ENCODE data around the gene OR56B1. TPM values are rescaled to one million over a fixed set of nuclear protein-coding genes. Genes with fewer than 3 reads are reported as not detected.

OR56B1 gene
- total and polyA plus RNA-seq, 5 donors from 2014 or later = 0.09 TPM; not detected in 4

DNA sequence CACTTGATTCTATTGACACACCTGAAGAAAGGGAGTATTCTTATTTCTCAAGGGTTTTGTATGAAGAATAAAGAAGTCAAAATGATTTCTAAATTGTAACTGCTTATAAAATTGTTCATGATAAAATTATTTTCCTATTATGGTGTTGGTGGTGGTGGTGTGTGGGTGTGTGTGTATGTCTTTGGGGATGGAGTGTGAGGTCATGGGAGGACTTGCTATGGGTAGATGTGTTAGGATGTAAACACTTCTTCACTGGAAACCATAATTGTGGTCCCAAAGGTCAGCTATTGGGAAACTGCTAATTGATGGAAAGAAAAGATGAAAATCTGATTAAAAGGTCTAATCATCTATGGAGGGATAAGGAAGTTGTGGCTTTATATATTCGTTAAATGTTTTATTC lies 41.6 kb upstream of the OR56B1 start:
- Histone ChIP-seq H3K9me3 (ENCODE audit: control insufficient read depth in 2 of 2, low read length in 2 of 2) (no peaks in the 10 kb centered on the region), H3K4me3 (ENCODE audit: low read depth, low read length) (peak overlapping the region; percentile 69), H3K4me1 (ENCODE audit: control insufficient read depth, insufficient read depth, low read length, poor library complexity, severe bottlenecking) (peaks cover 45% of the 10 kb centered on the region), H3K27me3 (ENCODE audit: control insufficient read depth, insufficient read depth, low read length) (no peaks in the 10 kb centered on the region), H3K36me3 (ENCODE audit: control insufficient read depth, insufficient read depth, low read length) (peaks cover 56% of the 10 kb centered on the region), H3K27ac (ENCODE audit: insufficient read depth, low read length, poor library complexity, severe bottlenecking) (peak overlapping the region; percentile 37)
- peaks cover 47% of the 10 kb centered on the region for H3K36me3 Mint-ChIP-seq
- ATAC-seq (ENCODE audit: low read depth in 2 of 2) (no peak), DNase-seq (no peak)
- peak overlapping the region; percentile 34 to 59 (median 47) for H3K27ac Mint-ChIP-seq
- H3K4me1 Mint-ChIP-seq = peaks cover 35 to 66% (median 58%) of the 10 kb centered on the region in 4 donors
- peak overlapping the region; percentile 70 to 94 (median 82) for H3K4me3 Mint-ChIP-seq
- H3K27me3 Mint-ChIP-seq = no peaks in the 10 kb centered on the region
- H3K9me3 Mint-ChIP-seq = no peaks in the 10 kb centered on the region

DNA sequence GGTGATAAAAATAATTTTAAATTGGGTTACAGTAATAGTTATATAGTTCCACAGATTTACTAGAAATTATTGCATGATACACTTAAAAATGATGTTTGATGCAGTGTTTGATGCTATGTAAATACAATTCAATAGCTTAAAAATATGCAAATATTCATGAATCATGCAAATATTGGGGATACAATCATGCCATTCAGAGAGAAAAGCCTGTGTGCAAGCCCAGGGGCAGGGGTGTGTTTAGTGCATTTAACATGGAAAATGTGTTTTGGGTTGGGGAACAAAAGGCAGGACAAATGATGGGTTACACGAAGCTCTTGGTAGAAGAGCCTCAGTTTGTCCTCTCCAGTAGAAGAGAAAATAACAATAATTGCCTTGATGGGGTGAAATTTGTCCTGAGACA lies 40.7 kb upstream of the OR56B1 start:
- peaks cover 55% of the 10 kb centered on the region for H3K36me3 Mint-ChIP-seq

GRCh38 chr11:5696210-5696609 lies 40.0 kb upstream of the OR56B1 start:
- H3K4me1 Mint-ChIP-seq = peaks cover 44 to 81% (median 70%) of the 10 kb centered on the region in 4 donors
- Histone ChIP-seq H3K36me3 (ENCODE audit: control insufficient read depth, insufficient read depth, low read length) (peaks cover 72% of the 10 kb centered on the region), H3K27ac (ENCODE audit: insufficient read depth, low read length, poor library complexity, severe bottlenecking) (peak overlapping the region; percentile 44), H3K4me3 (ENCODE audit: low read depth, low read length) (no peak overlapping the region), H3K4me1 (ENCODE audit: control insufficient read depth, insufficient read depth, low read length, poor library complexity, severe bottlenecking) (peaks cover 52% of the 10 kb centered on the region), H3K9me3 (ENCODE audit: control insufficient read depth in 2 of 2, low read length in 2 of 2) (no peaks in the 10 kb centered on the region), H3K27me3 (ENCODE audit: control insufficient read depth, insufficient read depth, low read length) (no peaks in the 10 kb centered on the region)
- H3K27me3 Mint-ChIP-seq = no peaks in the 10 kb centered on the region
- no peaks in the 10 kb centered on the region for H3K9me3 Mint-ChIP-seq
- peak overlapping the region; percentile 15 to 85 (median 29) for H3K4me3 Mint-ChIP-seq
- H3K36me3 Mint-ChIP-seq = peaks cover 61% of the 10 kb centered on the region
- peak overlapping the region; percentile 8 to 84 (median 78) for H3K27ac Mint-ChIP-seq
- ATAC-seq (ENCODE audit: low read depth in 2 of 2) = no peak
- no peak for DNase-seq

More for the DNA sequence above, 40.7 kb upstream of the OR56B1 start:
- peaks cover 66% of the 10 kb centered on the region for H3K36me3 ChIP-seq (ENCODE audit: control insufficient read depth, insufficient read depth, low read length)
- H3K27me3 ChIP-seq (ENCODE audit: control insufficient read depth, insufficient read depth, low read length) = no peaks in the 10 kb centered on the region
- Mint-ChIP-seq H3K27ac (peak overlapping the region; percentile 59 to 84 (median 78)), H3K27me3 (no peaks in the 10 kb centered on the region), H3K4me1 (peaks cover 39 to 75% (median 64%) of the 10 kb centered on the region in 4 donors), H3K9me3 (no peaks in the 10 kb centered on the region), H3K4me3 (peak overlapping the region in 3 of 4 donors; percentile 22 to 94 (median 25))
- peak overlapping the region; percentile 69 for H3K4me3 ChIP-seq (ENCODE audit: low read depth, low read length)
- H3K4me1 ChIP-seq (ENCODE audit: control insufficient read depth, insufficient read depth, low read length, poor library complexity, severe bottlenecking) = peaks cover 46% of the 10 kb centered on the region
- no peaks in the 10 kb centered on the region for H3K9me3 ChIP-seq (ENCODE audit: control insufficient read depth in 2 of 2, low read length in 2 of 2)
- DNase-seq (no peak), ATAC-seq (ENCODE audit: low read depth in 2 of 2) (no peak)
- peak overlapping the region; percentile 44 for H3K27ac ChIP-seq (ENCODE audit: insufficient read depth, low read length, poor library complexity, severe bottlenecking)

DNA sequence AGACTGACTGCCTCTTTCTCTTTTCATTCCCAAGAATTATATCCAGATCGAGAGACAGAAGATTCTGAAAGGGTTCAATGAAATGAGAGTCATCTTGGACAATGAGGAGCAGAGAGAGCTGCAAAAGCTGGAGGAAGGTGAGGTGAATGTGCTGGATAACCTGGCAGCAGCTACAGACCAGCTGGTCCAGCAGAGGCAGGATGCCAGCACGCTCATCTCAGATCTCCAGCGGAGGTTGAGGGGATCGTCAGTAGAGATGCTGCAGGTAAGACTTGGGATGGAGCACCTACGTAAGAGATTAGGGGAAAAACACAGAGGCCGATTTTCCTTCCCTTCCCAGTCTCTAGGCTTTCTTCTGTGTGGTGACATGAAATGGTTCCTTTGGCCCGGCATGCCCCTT lies 38.0 kb upstream of the OR56B1 start:
- H3K9me3 ChIP-seq (ENCODE audit: control insufficient read depth in 2 of 2, low read length in 2 of 2) = no peaks in the 10 kb centered on the region
- peak overlapping the region in 2 of 4 donors; percentile 2 to 21 for H3K4me3 Mint-ChIP-seq
- no peaks in the 10 kb centered on the region for H3K9me3 Mint-ChIP-seq
- H3K36me3 Mint-ChIP-seq = peaks cover 70% of the 10 kb centered on the region
- no peak for DNase-seq
- no peak overlapping the region for H3K4me3 ChIP-seq (ENCODE audit: low read depth, low read length)
- no peaks in the 10 kb centered on the region for H3K27me3 Mint-ChIP-seq
- no peak for ATAC-seq (ENCODE audit: low read depth in 2 of 2)
- peaks cover 82% of the 10 kb centered on the region for H3K36me3 ChIP-seq (ENCODE audit: control insufficient read depth, insufficient read depth, low read length)
- no peaks in the 10 kb centered on the region for H3K27me3 ChIP-seq (ENCODE audit: control insufficient read depth, insufficient read depth, low read length)
- H3K27ac ChIP-seq (ENCODE audit: insufficient read depth, low read length, poor library complexity, severe bottlenecking) = no peak overlapping the region
- H3K27ac Mint-ChIP-seq = peak overlapping the region in 2 of 3 donors; percentile 63 to 84
- H3K4me1 ChIP-seq (ENCODE audit: control insufficient read depth, insufficient read depth, low read length, poor library complexity, severe bottlenecking) = peaks cover 38% of the 10 kb centered on the region
- H3K4me1 Mint-ChIP-seq = peaks cover 44 to 85% (median 72%) of the 10 kb centered on the region in 4 donors

- H3K9me3 Mint-ChIP-seq = no peaks in the 10 kb centered on the region
- Histone ChIP-seq H3K27me3 (ENCODE audit: control insufficient read depth, insufficient read depth, low read length) (no peaks in the 10 kb centered on the region), H3K27ac (ENCODE audit: insufficient read depth, low read length, poor library complexity, severe bottlenecking) (no peak overlapping the region), H3K9me3 (ENCODE audit: control insufficient read depth in 2 of 2, low read length in 2 of 2) (no peaks in the 10 kb centered on the region), H3K36me3 (ENCODE audit: control insufficient read depth, insufficient read depth, low read length) (peaks cover 89% of the 10 kb centered on the region), H3K4me3 (ENCODE audit: low read depth, low read length) (no peak overlapping the region), H3K4me1 (ENCODE audit: control insufficient read depth, insufficient read depth, low read length, poor library complexity, severe bottlenecking) (peaks cover 26% of the 10 kb centered on the region)
- no peaks in the 10 kb centered on the region for H3K27me3 Mint-ChIP-seq
- ATAC-seq (ENCODE audit: low read depth in 2 of 2) (no peak), DNase-seq (no peak)
- peak overlapping the region in 2 of 4 donors; percentile 16 to 61 for H3K4me3 Mint-ChIP-seq
- H3K4me1 Mint-ChIP-seq = peaks cover 48 to 81% (median 71%) of the 10 kb centered on the region in 4 donors
- H3K36me3 Mint-ChIP-seq = peaks cover 71% of the 10 kb centered on the region
- peak overlapping the region in 2 of 3 donors; percentile 7 to 62 for H3K27ac Mint-ChIP-seq
Measured at GRCh38 chr11:5700421-5701054, 35.7 kb upstream of the OR56B1 start.

DNA sequence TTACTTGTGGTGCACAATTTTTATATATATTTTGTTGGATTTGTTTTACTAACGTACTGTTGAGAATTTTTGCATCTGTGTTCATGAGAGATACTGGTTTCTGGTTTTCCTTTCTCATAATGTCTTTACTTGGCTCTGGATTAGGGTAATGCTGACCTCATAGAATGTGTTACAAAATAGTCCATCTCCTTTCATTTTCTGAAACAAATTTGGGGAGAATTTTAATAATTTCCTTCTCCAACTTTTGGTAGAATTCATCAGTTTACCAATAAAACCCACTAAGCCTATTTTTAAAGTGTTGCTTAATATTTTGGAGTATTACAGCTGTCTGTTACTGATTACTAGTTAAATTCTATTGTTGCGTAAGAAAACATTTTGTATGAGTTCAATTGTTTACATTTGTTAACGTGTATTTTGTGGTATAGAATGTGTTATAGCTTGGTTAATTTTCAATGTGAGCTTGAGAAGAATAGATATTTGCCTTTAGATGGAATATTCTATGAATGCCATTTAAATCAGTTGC lies 35.1 kb upstream of the OR56B1 start:
- Histone ChIP-seq H3K36me3 (ENCODE audit: control insufficient read depth, insufficient read depth, low read length) (peaks cover 89% of the 10 kb centered on the region), H3K27ac (ENCODE audit: insufficient read depth, low read length, poor library complexity, severe bottlenecking) (no peak overlapping the region)

GRCh38 chr11:5703741-5704536 lies 32.3 kb upstream of the OR56B1 start:
- Histone ChIP-seq H3K4me1 (ENCODE audit: control insufficient read depth, insufficient read depth, low read length, poor library complexity, severe bottlenecking) (peaks cover 18% of the 10 kb centered on the region), H3K9me3 (ENCODE audit: control insufficient read depth in 2 of 2, low read length in 2 of 2) (no peaks in the 10 kb centered on the region), H3K27me3 (ENCODE audit: control insufficient read depth, insufficient read depth, low read length) (no peaks in the 10 kb centered on the region), H3K4me3 (ENCODE audit: low read depth, low read length) (peak overlapping the region; percentile 29), H3K27ac (ENCODE audit: insufficient read depth, low read length, poor library complexity, severe bottlenecking) (peak overlapping the region; percentile 27), H3K36me3 (ENCODE audit: control insufficient read depth, insufficient read depth, low read length) (peaks cover 91% of the 10 kb centered on the region)
- H3K27me3 Mint-ChIP-seq = no peaks in the 10 kb centered on the region
- ATAC-seq (ENCODE audit: low read depth in 2 of 2) (peak in 1 of 2 donors; percentile 43), DNase-seq (no peak)
- H3K4me3 Mint-ChIP-seq = peak overlapping the region in 3 of 4 donors; percentile 17 to 63 (median 52)
- H3K27ac Mint-ChIP-seq = peak overlapping the region; percentile 30 to 82 (median 71)
- H3K4me1 Mint-ChIP-seq = peaks cover 43 to 58% (median 50%) of the 10 kb centered on the region in 4 donors
- peaks cover 64% of the 10 kb centered on the region for H3K36me3 Mint-ChIP-seq
- no peaks in the 10 kb centered on the region for H3K9me3 Mint-ChIP-seq

More for the DNA sequence above, 35.1 kb upstream of the OR56B1 start:
- H3K4me3 Mint-ChIP-seq = peak overlapping the region in 1 of 4 donors; percentile 61
- peak overlapping the region; percentile 39 for H3K4me3 ChIP-seq (ENCODE audit: low read depth, low read length)
- ATAC-seq (ENCODE audit: low read depth in 2 of 2) (no peak), DNase-seq (no peak)
- no peaks in the 10 kb centered on the region for H3K9me3 Mint-ChIP-seq
- peaks cover 21% of the 10 kb centered on the region for H3K4me1 ChIP-seq (ENCODE audit: control insufficient read depth, insufficient read depth, low read length, poor library complexity, severe bottlenecking)
- no peaks in the 10 kb centered on the region for H3K9me3 ChIP-seq (ENCODE audit: control insufficient read depth in 2 of 2, low read length in 2 of 2)
- peak overlapping the region in 1 of 3 donors; percentile 88 for H3K27ac Mint-ChIP-seq
- peaks cover 51 to 77% (median 67%) of the 10 kb centered on the region in 4 donors for H3K4me1 Mint-ChIP-seq
- no peaks in the 10 kb centered on the region for H3K27me3 Mint-ChIP-seq
- peaks cover 70% of the 10 kb centered on the region for H3K36me3 Mint-ChIP-seq
- H3K27me3 ChIP-seq (ENCODE audit: control insufficient read depth, insufficient read depth, low read length) = no peaks in the 10 kb centered on the region
